Lung (tissue), 12 donors: ENCODE results near the gene ARL8B. TPM values are rescaled to one million over a fixed set of nuclear protein-coding genes. Genes with fewer than 3 reads are reported as not detected.

Experiments used
- ATAC-seq: fragments of 200-7000 bp; cut with Tn5 transposase; one replicate; pipeline ENCODE4 v1.9.1; 2020; ENCODE audit warnings: moderate number of reproducible peaks; ENCODE audit not compliant: insufficient read depth, low FRiP score
- DNase-seq, 3 donors: peaks; one replicate each; pipeline ENCODE4 v3.0.0-alpha.2; 2013 to 2017
- H3K27ac ChIP-seq, 2 donors: one replicate each; pipeline ENCODE4 v1.5.1; 2013; ENCODE audit warnings: mild to moderate bottlenecking in 2 of 2, moderate library complexity in 2 of 2, control low read depth in 1 of 2, inconsistent platforms in 1 of 2, low read depth in 1 of 2, low read length in 1 of 2
- H3K27me3 ChIP-seq, 3 donors: one replicate each; pipeline ENCODE4 v1.5.1; 2013; ENCODE audit warnings: low read length in 2 of 3; ENCODE audit not compliant: control insufficient read depth in 3 of 3, insufficient read depth in 3 of 3
- H3K36me3 ChIP-seq, 4 donors: one replicate each; pipeline ENCODE4 v1.5.1; 2013; ENCODE audit warnings: low read length in 4 of 4, mild to moderate bottlenecking in 1 of 4, moderate library complexity in 1 of 4; ENCODE audit not compliant: control insufficient read depth in 4 of 4, insufficient read depth in 4 of 4
- H3K4me1 ChIP-seq, 5 donors: one replicate each; pipeline ENCODE4 v1.5.1; 2013; ENCODE audit warnings: low read length in 5 of 5, mild to moderate bottlenecking in 2 of 5, moderate library complexity in 1 of 5; ENCODE audit not compliant: control insufficient read depth in 5 of 5, insufficient read depth in 5 of 5
- H3K4me3 ChIP-seq: one replicate; pipeline ENCODE4 v1.5.1; 2013; ENCODE audit warnings: mild to moderate bottlenecking, control low read depth, moderate library complexity
- H3K9ac ChIP-seq, 2 donors: one replicate each; pipeline ENCODE4 v1.5.1; 2013; ENCODE audit warnings: low read length in 2 of 2, control low read depth in 1 of 2; ENCODE audit not compliant: insufficient read depth in 1 of 2
- H3K9me3 ChIP-seq, 4 donors: one replicate each; pipeline ENCODE4 v1.5.1; 2013; ENCODE audit warnings: low read length in 3 of 4, mild to moderate bottlenecking in 1 of 4, moderate library complexity in 1 of 4; ENCODE audit not compliant: control insufficient read depth in 4 of 4, insufficient read depth in 3 of 4
- CTCF ChIP-seq: IDR thresholded peaks from 2 replicates; pipeline ENCODE4 v1.5.1; 2012; ENCODE audit warnings: mild to moderate bottlenecking; ENCODE audit errors: control extremely low read depth, extremely low read depth
- WGBS, 2 donors: extraction: QIAGEN DNeasy Blood & Tissue Kit; methylation state at CpG; one replicate each; pipeline ENCODE4 v1.1.7; 2013; 5-methylcytosine and 5-hydroxymethylcytosine counted together
- polyA plus RNA-seq, 2 donors: library from polyadenylated mRNA; stranded (reverse); fragments of 200-250 nt; gene quantifications; one replicate each; pipeline ENCODE4 v1.2.1, GENCODE V29; 2013
- total RNA-seq, 2 donors: library from RNA; depleted of rRNA in 1 of 2; stranded (reverse); fragments of >200 nt in 1 of 2; gene quantifications; one replicate each; pipeline ENCODE4 v1.2.1, GENCODE V29; 2014 to 2021
- donor health status: control.
- donor health status: control.
- donor health status: Bipolar disorder and iron deficiency.
- donor health status: healthy.
- donor health status: DM: yes; HTN: yes; CAD: no.

The ARL8B gene
- total and polyA plus RNA-seq, 4 donors, result 58.9 to 108 (median 74.8) TPM

GRCh38 chr3:5084224-5084623 is 37.9 kb upstream of the ARL8B start:
- 83 to 91% methylated on average over 5 of the region's 5 CpGs for WGBS, 2 donors
- Histone ChIP-seq H3K4me3 (no peak overlapping the region), H3K36me3 (no peaks in the 10 kb centered on the region), H3K9me3 (peaks cover 0 to 3% (median 0%) of the 10 kb centered on the region in 4 donors), H3K9ac (no peak overlapping the region), H3K27me3 (no peaks in the 10 kb centered on the region), H3K4me1 (peaks cover 0 to 4% (median 0%) of the 10 kb centered on the region in 5 donors), H3K27ac (no peak overlapping the region)
- TF ChIP-seq CTCF, result no peak
- no peak for DNase-seq
- no peak for ATAC-seq

GRCh38 chr3:5086708-5087107 is 35.4 kb upstream of the ARL8B start:
- Histone ChIP-seq H3K4me3 (no peak overlapping the region), H3K9ac (no peak overlapping the region), H3K36me3 (no peaks in the 10 kb centered on the region), H3K4me1 (peaks cover 0 to 4% (median 0%) of the 10 kb centered on the region in 5 donors), H3K27ac (no peak overlapping the region), H3K27me3 (no peaks in the 10 kb centered on the region), H3K9me3 (no peaks in the 10 kb centered on the region)
- WGBS, 2 donors, result 89 to 100% methylated on average over 1 of the region's 1 CpG
- no peak for TF ChIP-seq CTCF
- DNase-seq (no peak), ATAC-seq (no peak)

GRCh38 chr3:5087209-5087608 is 34.9 kb upstream of the ARL8B start:
- no peak overlapping the region for H3K4me3 ChIP-seq
- peaks cover 0 to 4% (median 0%) of the 10 kb centered on the region in 5 donors for H3K4me1 ChIP-seq
- H3K9ac ChIP-seq, result no peak overlapping the region
- 63 to 90% methylated on average over 4 of the region's 4 CpGs for WGBS, 2 donors
- ATAC-seq (no peak), DNase-seq (no peak)
- H3K27me3 ChIP-seq, result no peaks in the 10 kb centered on the region
- no peaks in the 10 kb centered on the region for H3K9me3 ChIP-seq
- TF ChIP-seq CTCF, result no peak
- no peaks in the 10 kb centered on the region for H3K36me3 ChIP-seq
- H3K27ac ChIP-seq, result no peak overlapping the region

- WGBS, 2 donors, result 67 to 78% methylated on average over 5 of the region's 5 CpGs
- ATAC-seq (no peak), DNase-seq (no peak)
- TF ChIP-seq CTCF, result no peak
- H3K9ac ChIP-seq, result no peak overlapping the region
- H3K36me3 ChIP-seq, result no peaks in the 10 kb centered on the region
- no peak overlapping the region for H3K4me3 ChIP-seq
- no peak overlapping the region for H3K27ac ChIP-seq
- no peaks in the 10 kb centered on the region for H3K9me3 ChIP-seq
- H3K4me1 ChIP-seq, result peaks cover 0 to 10% (median 0%) of the 10 kb centered on the region in 5 donors
- no peaks in the 10 kb centered on the region for H3K27me3 ChIP-seq
Observed at GRCh38 chr3:5090197-5090596, 31.9 kb upstream of the ARL8B start.
